Activated naive CD4-positive, alpha-beta T cell treated with anti-CD3 and anti-CD28 coated beads for 36 hours (primary cell): ENCODE results near the gene APC. TPM values are rescaled to one million over a fixed set of nuclear protein-coding genes. Genes with fewer than 3 reads are reported as not detected.

ENCODE experiments used
- CTCF ChIA-PET: fragments of 350-600 bp; sonication (Branson Sonifier 250); formaldehyde crosslinking; loops from one replicate; lab custom pipeline; 2021; ENCODE audit warnings: antibody characterized with exemption; lab: Charles Lee
- DNase-seq: peaks from one replicate; pipeline ENCODE4 v3.0.0-alpha.2; 2020
- H3K27ac Mint-ChIP-seq: one replicate; pipeline ENCODE4 v1.8.0; 2021; ENCODE audit warnings: mild to moderate bottlenecking, mixed read lengths
- H3K27me3 Mint-ChIP-seq: one replicate; pipeline ENCODE4 v1.8.0; 2021; ENCODE audit warnings: low read depth, mixed read lengths
- H3K36me3 Mint-ChIP-seq: one replicate; pipeline ENCODE4 v1.8.0; 2021; ENCODE audit warnings: low read depth, mixed read lengths
- H3K4me1 Mint-ChIP-seq: one replicate; pipeline ENCODE4 v1.8.0; 2021; ENCODE audit warnings: low read depth, mixed read lengths
- H3K4me3 Mint-ChIP-seq: one replicate; pipeline ENCODE4 v1.8.0; 2021; ENCODE audit warnings: mild to moderate bottlenecking, moderate library complexity, mixed read lengths
- H3K9me3 Mint-ChIP-seq: one replicate; pipeline ENCODE4 v1.8.0; 2021; ENCODE audit warnings: mixed read lengths
- intact Hi-C: fragments of 100-400 bp; cut with micrococcal nuclease; formaldehyde crosslinking; loops from one replicate; pipeline ENCODE4 v1.15.1; 2023
- total RNA-seq, 2 experiments: library from RNA; stranded (reverse); gene quantifications; one replicate each; pipeline ENCODE4 v1.2.3, GENCODE V29; 2021

The APC gene
- total RNA-seq, 2 experiments from 2014 or later = 15.6 to 17.2 TPM

DNA sequence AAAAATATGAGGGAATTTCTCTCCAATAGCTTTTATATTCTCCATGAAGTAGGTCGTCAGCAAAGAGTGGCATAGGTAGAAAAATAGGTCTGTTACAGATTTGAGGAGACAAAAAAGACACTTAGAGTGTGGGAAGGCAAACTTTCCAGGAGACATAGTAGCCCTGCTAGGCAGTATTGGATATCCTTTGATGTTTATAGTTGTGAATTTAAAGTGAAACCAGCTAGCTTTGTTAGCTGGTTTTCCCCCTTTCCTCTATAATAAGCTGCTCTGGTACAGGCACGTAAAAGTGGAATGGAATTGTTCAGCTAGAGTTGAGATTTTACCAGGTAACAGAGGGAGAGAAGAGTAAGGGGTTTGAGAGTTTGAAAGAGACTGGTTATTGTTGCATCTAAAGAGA is 17.1 kb upstream of the APC start:
- Mint-ChIP-seq H3K4me3 (no peak overlapping the region), H3K27ac (no peak overlapping the region), H3K27me3 (no peaks in the 10 kb centered on the region), H3K9me3 (no peaks in the 10 kb centered on the region), H3K36me3 (peaks cover 4% of the 10 kb centered on the region), H3K4me1 (peaks cover 31% of the 10 kb centered on the region)
- CTCF ChIA-PET = interaction anchor here (0.7 to 1.2 kb wide), 3 partner anchors 11 to 128 kb away, joined by 3 to 4 read pairs (median 3); no protein-coding TSS in a partner anchor
- intact Hi-C loops = no loop called here
- DNase-seq = no peak

DNA sequence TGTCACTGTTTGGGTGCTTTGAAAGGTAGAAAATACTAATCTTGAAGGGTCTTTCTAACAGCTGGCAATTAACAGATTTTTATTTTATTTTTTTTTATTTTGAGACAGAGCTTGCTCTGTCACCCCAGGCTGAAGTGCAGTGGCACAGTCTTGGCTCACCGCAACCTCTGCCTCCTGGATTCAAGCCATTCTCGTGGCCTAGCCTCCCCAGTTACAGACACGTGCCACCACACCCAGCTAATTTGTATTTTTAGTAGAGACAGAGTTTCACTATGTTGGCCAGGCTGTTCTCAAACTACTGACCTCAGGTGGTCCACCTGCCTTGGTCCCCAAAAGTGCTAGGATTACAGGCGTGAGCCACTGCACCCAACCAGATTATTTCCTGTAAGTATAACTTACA is 12.8 kb upstream of the APC start:
- no peak for DNase-seq
- H3K27me3 Mint-ChIP-seq = no peaks in the 10 kb centered on the region
- H3K4me3 Mint-ChIP-seq = no peak overlapping the region
- H3K4me1 Mint-ChIP-seq = peaks cover 28% of the 10 kb centered on the region
- no peak overlapping the region for H3K27ac Mint-ChIP-seq
- CTCF ChIA-PET = interaction anchor here (0.6 to 1.4 kb wide), 4 partner anchors 8 to 869 kb away, joined by 3 to 4 read pairs (median 4); no protein-coding TSS in a partner anchor
- intact Hi-C loops = no loop called here
- H3K36me3 Mint-ChIP-seq = no peaks in the 10 kb centered on the region
- H3K9me3 Mint-ChIP-seq = no peaks in the 10 kb centered on the region

DNA sequence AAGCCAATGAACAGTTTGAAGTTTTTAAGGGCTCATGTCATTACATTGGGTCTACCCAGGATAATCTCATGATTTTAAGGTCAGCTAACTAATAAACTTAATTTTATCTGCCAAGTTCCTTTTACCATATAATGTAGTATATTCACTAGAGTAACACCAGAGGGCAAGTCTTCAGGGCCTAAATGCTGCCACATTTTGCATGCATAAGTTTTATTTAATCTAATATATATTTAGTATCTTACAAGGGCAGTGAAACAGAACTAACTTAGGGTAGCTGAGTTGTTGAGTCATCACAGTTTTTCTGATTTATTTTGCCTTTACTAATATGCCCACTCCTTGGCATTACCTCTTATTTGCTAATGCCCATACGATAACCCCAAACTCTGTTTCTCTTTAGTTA is 8.1 kb upstream of the APC start:
- H3K36me3 Mint-ChIP-seq = no peaks in the 10 kb centered on the region
- no peak overlapping the region for H3K4me3 Mint-ChIP-seq
- CTCF ChIA-PET = interaction anchor here (0.8 kb wide), 1 partner anchor 27 kb away, joined by 3 read pairs; no protein-coding TSS in a partner anchor
- intact Hi-C loops = no loop called here
- no peaks in the 10 kb centered on the region for H3K9me3 Mint-ChIP-seq
- H3K27ac Mint-ChIP-seq = no peak overlapping the region
- no peaks in the 10 kb centered on the region for H3K27me3 Mint-ChIP-seq
- no peak for DNase-seq
- peaks cover 8% of the 10 kb centered on the region for H3K4me1 Mint-ChIP-seq

DNA sequence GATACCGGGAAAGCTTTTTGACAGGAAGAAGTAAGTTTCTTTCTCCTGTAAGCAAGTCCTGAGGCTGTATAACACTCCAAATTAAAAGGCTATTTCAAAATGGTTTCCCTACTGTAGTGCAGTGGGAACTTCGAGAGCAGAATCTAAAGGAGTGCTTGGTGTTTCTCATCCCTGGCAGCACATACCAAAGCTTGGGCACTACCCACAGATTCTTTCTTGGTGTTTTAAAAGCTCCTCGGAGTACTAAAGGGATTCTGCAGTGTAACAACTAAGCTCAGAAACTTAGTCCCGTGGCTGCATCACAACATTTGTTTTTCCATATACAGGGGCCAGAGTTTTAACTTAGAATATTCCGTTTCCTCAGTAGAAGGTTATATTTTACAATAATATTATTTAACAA is 5.6 kb upstream of the APC start:
- H3K4me3 Mint-ChIP-seq = no peak overlapping the region
- no peak for DNase-seq
- peaks cover 9% of the 10 kb centered on the region for H3K4me1 Mint-ChIP-seq
- CTCF ChIA-PET = interaction anchor here (1.1 kb wide), 1 partner anchor 8 kb away, joined by 4 read pairs; no protein-coding TSS in a partner anchor
- no peak overlapping the region for H3K27ac Mint-ChIP-seq
- intact Hi-C loops = no loop called here
- no peaks in the 10 kb centered on the region for H3K36me3 Mint-ChIP-seq
- no peaks in the 10 kb centered on the region for H3K9me3 Mint-ChIP-seq
- no peaks in the 10 kb centered on the region for H3K27me3 Mint-ChIP-seq

DNA sequence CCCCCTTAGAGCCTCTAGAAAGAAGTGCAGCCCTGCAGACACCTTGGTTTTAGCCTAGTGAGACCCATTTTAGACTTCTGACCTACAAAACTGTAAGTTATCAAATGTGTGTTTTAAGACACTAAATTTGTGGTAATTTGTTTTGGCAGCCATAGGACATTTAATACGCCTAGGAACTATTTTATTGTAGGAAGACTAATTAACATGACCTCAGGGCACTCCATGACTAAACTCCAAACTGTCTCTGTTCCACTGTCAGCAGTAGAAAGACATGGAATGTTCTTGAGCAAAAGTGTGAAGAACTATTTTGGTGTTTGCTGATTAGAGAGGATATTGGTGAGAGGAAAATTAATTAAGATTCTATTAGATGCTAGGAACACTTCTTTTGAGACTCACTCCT is 4.1 kb upstream of the APC start:
- no peaks in the 10 kb centered on the region for H3K9me3 Mint-ChIP-seq
- H3K27me3 Mint-ChIP-seq = no peaks in the 10 kb centered on the region
- no peak overlapping the region for H3K4me3 Mint-ChIP-seq
- intact Hi-C loops = no loop called here
- DNase-seq = no peak
- peaks cover 20% of the 10 kb centered on the region for H3K4me1 Mint-ChIP-seq
- H3K27ac Mint-ChIP-seq = no peak overlapping the region
- CTCF ChIA-PET = no interaction called here
- H3K36me3 Mint-ChIP-seq = no peaks in the 10 kb centered on the region

DNA sequence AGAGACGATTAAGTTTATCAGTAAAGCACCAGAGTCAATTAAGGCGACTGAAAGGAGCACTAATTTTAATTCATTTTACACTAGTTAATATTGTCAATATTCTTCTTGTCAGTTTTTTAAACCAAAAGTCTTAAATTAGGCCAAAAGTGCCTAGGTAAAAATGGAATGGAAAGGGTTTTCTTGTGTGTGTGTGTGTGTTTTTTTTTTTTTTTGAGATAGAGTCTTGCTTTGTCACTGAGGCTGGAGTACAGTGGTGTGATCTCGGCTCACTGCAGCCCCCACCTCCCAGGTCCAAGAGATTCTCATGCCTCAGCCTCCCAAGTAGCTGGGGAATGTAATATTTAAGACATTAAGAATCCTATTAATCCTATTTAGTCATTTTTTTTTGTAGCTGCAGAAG is 3.1 kb upstream of the APC start:
- peaks cover 14% of the 10 kb centered on the region for H3K4me1 Mint-ChIP-seq
- H3K9me3 Mint-ChIP-seq = no peaks in the 10 kb centered on the region
- H3K27me3 Mint-ChIP-seq = no peaks in the 10 kb centered on the region
- no peak overlapping the region for H3K4me3 Mint-ChIP-seq
- H3K27ac Mint-ChIP-seq = no peak overlapping the region
- DNase-seq = no peak
- CTCF ChIA-PET = interaction anchor here (0.7 to 3.5 kb wide), 4 partner anchors 23 to 182 kb away, joined by 3 to 14 read pairs (median 7); no protein-coding TSS in a partner anchor
- intact Hi-C loops = no loop called here
- no peaks in the 10 kb centered on the region for H3K36me3 Mint-ChIP-seq

DNA sequence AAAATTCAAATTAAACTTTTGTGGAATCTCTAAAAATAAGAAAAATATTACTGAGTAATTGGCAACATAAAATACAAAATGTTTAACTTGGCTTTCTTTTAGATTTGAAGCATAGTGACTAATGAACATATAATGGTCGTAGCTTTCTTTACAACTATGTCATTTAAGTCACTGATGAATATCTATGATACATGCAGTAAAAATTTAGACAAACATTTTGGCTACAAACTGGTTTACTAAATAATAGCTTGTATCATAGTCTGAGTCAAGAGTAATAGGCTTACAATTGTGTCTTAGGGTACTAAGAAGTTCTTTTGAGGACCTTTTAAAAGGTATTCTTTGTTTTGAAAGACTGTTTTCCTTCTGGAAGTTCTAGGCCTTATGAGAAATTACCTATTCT is 2.0 kb upstream of the APC start:
- no peaks in the 10 kb centered on the region for H3K9me3 Mint-ChIP-seq
- CTCF ChIA-PET = interaction anchor here (0.6 to 3.5 kb wide), 7 partner anchors 13 to 54 kb away, joined by 3 to 14 read pairs (median 4); no protein-coding TSS in a partner anchor
- peaks cover 14% of the 10 kb centered on the region for H3K4me1 Mint-ChIP-seq
- intact Hi-C loops = no loop called here
- no peaks in the 10 kb centered on the region for H3K36me3 Mint-ChIP-seq
- H3K27ac Mint-ChIP-seq = no peak overlapping the region
- H3K4me3 Mint-ChIP-seq = no peak overlapping the region
- H3K27me3 Mint-ChIP-seq = no peaks in the 10 kb centered on the region
- DNase-seq = no peak

DNA sequence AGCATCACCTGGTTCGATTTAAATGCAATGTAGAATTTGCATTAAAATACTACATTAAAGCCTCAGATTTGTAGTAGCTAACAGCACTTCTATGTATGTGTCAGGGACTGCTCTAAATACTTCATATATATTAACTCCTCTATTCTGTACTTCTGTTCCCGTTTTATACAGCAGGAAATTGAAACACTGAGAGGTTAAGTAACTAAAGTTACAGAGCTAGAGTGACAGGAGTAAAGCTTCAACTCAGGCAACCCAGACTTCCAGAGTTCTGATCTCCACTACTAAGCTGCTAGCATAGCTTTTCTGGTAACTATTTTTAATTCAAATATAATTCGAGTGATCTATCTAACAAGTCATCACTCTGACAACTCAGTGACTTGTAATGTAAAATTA is 619 bp upstream of the APC start:
- Mint-ChIP-seq H3K4me3 (peak overlapping the region; percentile 95), H3K27ac (no peak overlapping the region), H3K9me3 (no peaks in the 10 kb centered on the region), H3K27me3 (no peaks in the 10 kb centered on the region), H3K4me1 (peaks cover 14% of the 10 kb centered on the region), H3K36me3 (peaks cover under 1% of the 10 kb centered on the region)
- intact Hi-C loops = loop anchor here (1.0 kb wide), 1 partner anchor 30 kb away; no protein-coding TSS in a partner anchor
- no peak for DNase-seq
- CTCF ChIA-PET = interaction anchor here (1.0 to 3.5 kb wide), 3 partner anchors 10 to 28 kb away, joined by 3 to 14 read pairs (median 3); no protein-coding TSS in a partner anchor

DNA sequence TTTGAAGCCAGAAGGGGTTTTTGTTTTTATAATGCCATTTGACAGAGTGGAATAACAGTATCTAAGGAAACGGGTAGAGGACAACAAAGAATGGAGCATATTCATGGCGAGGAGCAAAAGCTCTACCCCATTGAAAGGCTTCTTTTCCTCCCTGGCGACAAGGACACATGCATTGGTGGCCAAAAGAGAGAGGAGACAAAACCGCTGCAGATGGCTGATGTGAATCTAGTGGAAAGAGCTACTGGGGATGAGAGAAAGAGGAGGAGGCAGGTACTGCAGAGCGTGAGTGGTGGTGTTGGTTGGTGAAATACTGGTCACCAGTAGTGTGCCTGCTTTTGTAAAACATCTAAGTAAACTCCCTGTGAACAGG is 491 bp downstream of the APC start:
- CTCF ChIA-PET = interaction anchor here (0.9 to 1.7 kb wide), 3 partner anchors 14 to 46 kb away, joined by 3 to 6 read pairs (median 3); no protein-coding TSS in a partner anchor
- intact Hi-C loops = loop anchor here (2.0 kb wide), 1 partner anchor 239 kb away; the partner anchor contains the start of gene DCP2
- no peaks in the 10 kb centered on the region for H3K9me3 Mint-ChIP-seq
- peaks cover 21% of the 10 kb centered on the region for H3K4me1 Mint-ChIP-seq
- peak; percentile 5 for DNase-seq
- no peak overlapping the region for H3K27ac Mint-ChIP-seq
- no peaks in the 10 kb centered on the region for H3K27me3 Mint-ChIP-seq
- H3K36me3 Mint-ChIP-seq = peaks cover 5% of the 10 kb centered on the region
- H3K4me3 Mint-ChIP-seq = peak overlapping the region; percentile 95

DNA sequence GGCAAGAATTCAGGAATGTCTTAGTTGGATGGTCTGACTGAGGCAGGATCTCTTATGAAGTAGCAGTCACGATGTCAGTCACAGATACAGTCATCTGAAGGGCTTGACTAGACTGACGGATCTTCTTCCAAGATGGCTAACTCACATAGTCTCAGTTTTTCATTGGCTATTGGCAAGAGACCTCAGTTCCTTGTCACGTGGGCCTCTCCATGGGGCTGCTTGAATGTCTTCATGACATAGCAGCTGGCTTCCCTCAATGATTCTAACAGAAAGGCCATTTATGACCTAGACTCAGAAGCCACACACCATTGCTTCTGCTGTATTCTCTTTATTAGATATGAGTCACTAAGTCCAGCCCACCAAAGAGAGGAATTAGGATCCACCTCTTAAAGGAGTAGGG is 4.7 kb downstream of the APC start:
- Mint-ChIP-seq H3K36me3 (peaks cover 5% of the 10 kb centered on the region), H3K9me3 (no peaks in the 10 kb centered on the region), H3K4me1 (peaks cover 24% of the 10 kb centered on the region), H3K4me3 (no peak overlapping the region), H3K27me3 (no peaks in the 10 kb centered on the region), H3K27ac (no peak overlapping the region)
- intact Hi-C loops = no loop called here
- no peak for DNase-seq
- CTCF ChIA-PET = no interaction called here

DNA sequence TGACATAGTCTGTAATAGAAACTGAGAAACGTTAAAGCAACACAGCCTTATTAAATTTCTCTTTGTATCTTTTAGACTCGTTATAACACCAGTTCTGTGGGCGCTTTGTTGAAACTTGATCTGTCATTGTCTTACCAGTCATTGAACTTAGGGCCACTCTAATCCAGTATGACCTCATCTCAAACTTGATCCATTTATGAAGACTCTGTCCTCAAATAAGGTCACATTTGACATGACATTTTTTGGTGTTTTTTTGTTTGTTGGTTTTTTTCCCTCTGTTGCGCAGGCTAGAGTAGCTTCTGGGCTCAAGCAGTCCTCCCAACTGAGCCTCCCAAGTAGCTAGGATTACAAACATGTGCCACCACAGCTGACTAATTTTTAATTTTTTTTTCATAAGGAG is 5.9 kb downstream of the APC start:
- Mint-ChIP-seq H3K4me3 (no peak overlapping the region), H3K9me3 (no peaks in the 10 kb centered on the region), H3K27me3 (no peaks in the 10 kb centered on the region), H3K4me1 (peaks cover 16% of the 10 kb centered on the region), H3K36me3 (peaks cover 5% of the 10 kb centered on the region), H3K27ac (no peak overlapping the region)
- CTCF ChIA-PET = interaction anchor here (1.1 kb wide), 1 partner anchor 105 kb away, joined by 4 read pairs; no protein-coding TSS in a partner anchor
- intact Hi-C loops = no loop called here
- DNase-seq = no peak

DNA sequence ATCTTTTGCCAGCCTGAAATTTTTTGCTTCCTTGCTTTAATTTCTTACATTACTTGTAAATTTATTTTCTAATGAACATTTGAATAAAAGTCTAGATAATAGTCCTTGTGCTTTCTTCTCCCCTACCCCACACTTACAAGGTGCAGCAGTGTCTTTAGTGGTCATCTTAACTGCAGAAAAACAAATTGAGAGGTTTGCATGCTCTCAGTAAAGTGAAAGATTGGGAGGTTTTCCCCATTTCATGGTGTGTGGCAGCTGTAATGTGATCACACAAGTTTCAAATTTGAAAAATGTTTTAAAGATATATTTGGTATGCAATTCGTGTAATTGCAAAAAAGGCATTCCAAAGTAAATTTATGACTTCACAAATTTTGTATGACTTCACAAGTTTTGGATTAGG is 14.7 kb downstream of the APC start:
- CTCF ChIA-PET = interaction anchor here (0.9 kb wide), 1 partner anchor 15 kb away, joined by 3 read pairs; the partner anchor contains the start of gene APC
- DNase-seq = no peak
- peaks cover 1% of the 10 kb centered on the region for H3K36me3 Mint-ChIP-seq
- H3K27me3 Mint-ChIP-seq = no peaks in the 10 kb centered on the region
- H3K4me1 Mint-ChIP-seq = peaks cover 9% of the 10 kb centered on the region
- intact Hi-C loops = no loop called here
- H3K27ac Mint-ChIP-seq = no peak overlapping the region
- no peak overlapping the region for H3K4me3 Mint-ChIP-seq
- H3K9me3 Mint-ChIP-seq = no peaks in the 10 kb centered on the region

DNA sequence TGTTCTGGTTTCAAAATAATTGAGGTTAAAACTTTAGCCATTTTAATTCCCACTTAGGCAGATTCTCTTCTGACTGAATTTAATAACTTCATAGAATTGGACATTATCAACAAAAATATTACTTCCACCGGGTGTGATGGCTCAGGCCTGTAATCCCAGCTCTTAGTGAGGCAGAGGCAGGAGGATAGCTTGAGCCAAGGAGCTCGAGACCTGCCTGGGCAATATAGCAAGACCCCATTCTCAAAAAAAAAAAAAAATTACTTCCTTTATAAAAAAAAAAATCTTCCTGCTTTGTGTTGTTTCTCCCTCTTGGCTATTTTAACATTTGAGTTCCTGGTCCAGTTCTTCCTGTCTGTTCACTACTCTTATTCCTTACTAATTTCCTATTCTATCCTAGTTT is 18.0 kb downstream of the APC start:
- no peaks in the 10 kb centered on the region for H3K9me3 Mint-ChIP-seq
- intact Hi-C loops = loop anchor here (5.0 kb wide), 2 partner anchors 167 to 338 kb away; partner anchors contain the start of genes EPB41L4A and REEP5
- peaks cover 1% of the 10 kb centered on the region for H3K36me3 Mint-ChIP-seq
- DNase-seq = no peak
- CTCF ChIA-PET = interaction anchor here (0.7 to 6.4 kb wide), 2 partner anchors 65 to 579 kb away, joined by 3 to 50 read pairs; no protein-coding TSS in a partner anchor
- no peaks in the 10 kb centered on the region for H3K27me3 Mint-ChIP-seq
- peaks cover 5% of the 10 kb centered on the region for H3K4me1 Mint-ChIP-seq
- no peak overlapping the region for H3K27ac Mint-ChIP-seq
- H3K4me3 Mint-ChIP-seq = no peak overlapping the region
